GM10266 (cell line): Measurements from ENCODE around the gene EHMT1.

Source experiments
- DNase-seq: peaks from one replicate; pipeline ENCODE4 v3.0.0; 2012; ENCODE audit errors: extremely low spot score
- CTCF ChIP-seq: IDR thresholded peaks from 2 replicates; pipeline ENCODE4 v1.5.1; 2012; ENCODE audit warnings: mild to moderate bottlenecking, low read depth; ENCODE audit not compliant: control insufficient read depth, insufficient read depth; ENCODE audit errors: missing control alignments

The EHMT1 gene

GRCh38 chr9:137611623-137612609 lies 6.9 kb upstream of the EHMT1 start:
- no peak for TF ChIP-seq CTCF
- no peak for DNase-seq

GRCh38 chr9:137612741-137613142 lies 6.1 kb upstream of the EHMT1 start:
- no peak for TF ChIP-seq CTCF
- DNase-seq, result no peak

GRCh38 chr9:137613259-137613658 lies 5.5 kb upstream of the EHMT1 start:
- no peak for DNase-seq
- no peak for TF ChIP-seq CTCF

GRCh38 chr9:137613738-137614523 lies 4.9 kb upstream of the EHMT1 start:
- no peak for TF ChIP-seq CTCF

GRCh38 chr9:137614631-137615386 lies 4.0 kb upstream of the EHMT1 start:
- no peak for DNase-seq
- TF ChIP-seq CTCF, result no peak

More at GRCh38 chr9:137613738-137614523, 4.9 kb upstream of the EHMT1 start:
- no peak for DNase-seq

- no peak for TF ChIP-seq CTCF
- DNase-seq, result no peak
These were observed 3.4 kb upstream of the EHMT1 start for GRCh38 chr9:137615387-137615871.
